HG02981 (cell line): ENCODE measurements around the gene PHB1.

ENCODE experiments used
- ATAC-seq: cut with Tn5 transposase; IDR thresholded peaks from one replicate; pipeline ENCODE4 v1.9.1; 2021; ENCODE audit warnings: mild to moderate bottlenecking, moderate library complexity; ENCODE audit not compliant: unreplicated experiment

Gene PHB1

GRCh38 chr17:49357516-49357915, 57.2 kb downstream of the PHB1 start:
- ATAC-seq, result no peak

- ATAC-seq, result no peak
Measured at GRCh38 chr17:49356320-49356719, 58.4 kb downstream of the PHB1 start.
